Measurements from ENCODE around the gene SLC35E1. TPM values are rescaled to one million over a fixed set of nuclear protein-coding genes. Genes with fewer than 3 reads are reported as not detected.
"Not testable (repeated sequence)": the region's sequence is repeated elsewhere in the genome, so short reads cannot be mapped to it uniquely, and the experiment has no call there.

Gene SLC35E1
- total RNA-seq, 1 experiment from 2014 or later = 61.0 TPM

DNA sequence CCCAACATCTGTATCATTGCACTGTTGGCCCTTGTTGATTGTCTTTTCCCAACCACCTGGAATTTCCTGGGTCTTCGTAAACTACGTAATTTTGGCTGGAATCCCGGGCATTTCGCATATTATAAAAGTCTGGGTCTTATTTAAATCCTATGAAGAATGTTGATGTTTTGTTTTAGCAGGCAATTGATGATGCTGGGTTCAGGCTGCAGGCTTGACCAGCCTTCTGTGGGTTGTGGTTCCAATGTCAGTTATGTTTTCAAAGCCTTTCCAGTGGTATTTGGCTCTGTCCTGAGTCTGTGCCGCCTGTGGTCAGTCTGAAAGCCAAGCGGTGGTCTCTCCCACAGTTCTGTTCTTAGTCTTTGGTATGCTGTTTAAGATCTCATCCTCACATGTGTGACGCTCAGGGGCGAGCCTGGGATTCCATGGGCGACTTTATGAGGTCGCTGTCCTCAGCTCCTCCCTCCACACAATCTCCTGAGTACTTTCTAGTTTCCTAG, 12.4 kb downstream of the SLC35E1 start:
- Histone ChIP-seq H3K79me2 (ENCODE audit: low read depth) (peaks cover 14% of the 10 kb centered on the region; the same call in 1 of the 2 replicates), H3K4me1 (replicated peaks; ENCODE audit: insufficient read depth) (peaks cover 6% of the 10 kb centered on the region), H3K27ac (no peak overlapping the region), H4K20me1 (ENCODE audit: insufficient read depth) (peaks cover 18% of the 10 kb centered on the region), H2AFZ (no peak overlapping the region), H3K4me3 (no peak overlapping the region), H3K9me3 (ENCODE audit: insufficient read depth, low read depth) (no peaks in the 10 kb centered on the region), H3K27me3 (ENCODE audit: insufficient read depth, low read depth) (no peaks in the 10 kb centered on the region), H3K4me2 (no peak overlapping the region), H3K9me2 (ENCODE audit: insufficient read depth) (no peaks in the 10 kb centered on the region), H3K36me3 (ENCODE audit: low read depth) (0 out of 2 replicates have a peak, but pooled peaks cover 13% of the 10 kb centered on the region), H3F3A (ENCODE audit: insufficient read depth, low read depth) (peaks cover 11% of the 10 kb centered on the region)
- intact Hi-C loops (cut with micrococcal nuclease; ENCODE audit: unreplicated experiment) = no loop called here
- CTCF ChIA-PET = no interaction called here
- DNase-seq = no peak
- POLR2A ChIA-PET (ENCODE audit: unreplicated experiment) = interaction anchor here (0.6 kb wide), 1 partner anchor 1108 kb away, joined by 5 read pairs; no protein-coding TSS in a partner anchor
- TF ChIP-seq EZH2 (IDR thresholded peaks at IDR 0.05; ENCODE audit: low read depth) = no peak
- TF ChIP-seq, protein P1, sequence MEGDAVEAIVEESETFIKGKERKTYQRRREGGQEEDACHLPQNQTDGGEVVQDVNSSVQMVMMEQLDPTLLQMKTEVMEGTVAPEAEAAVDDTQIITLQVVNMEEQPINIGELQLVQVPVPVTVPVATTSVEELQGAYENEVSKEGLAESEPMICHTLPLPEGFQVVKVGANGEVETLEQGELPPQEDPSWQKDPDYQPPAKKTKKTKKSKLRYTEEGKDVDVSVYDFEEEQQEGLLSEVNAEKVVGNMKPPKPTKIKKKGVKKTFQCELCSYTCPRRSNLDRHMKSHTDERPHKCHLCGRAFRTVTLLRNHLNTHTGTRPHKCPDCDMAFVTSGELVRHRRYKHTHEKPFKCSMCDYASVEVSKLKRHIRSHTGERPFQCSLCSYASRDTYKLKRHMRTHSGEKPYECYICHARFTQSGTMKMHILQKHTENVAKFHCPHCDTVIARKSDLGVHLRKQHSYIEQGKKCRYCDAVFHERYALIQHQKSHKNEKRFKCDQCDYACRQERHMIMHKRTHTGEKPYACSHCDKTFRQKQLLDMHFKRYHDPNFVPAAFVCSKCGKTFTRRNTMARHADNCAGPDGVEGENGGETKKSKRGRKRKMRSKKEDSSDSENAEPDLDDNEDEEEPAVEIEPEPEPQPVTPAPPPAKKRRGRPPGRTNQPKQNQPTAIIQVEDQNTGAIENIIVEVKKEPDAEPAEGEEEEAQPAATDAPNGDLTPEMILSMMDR (conservative IDR thresholded peaks at IDR 0.05) = no peak
- no TSS peak for BruUV-seq (replicated peaks)

DNA sequence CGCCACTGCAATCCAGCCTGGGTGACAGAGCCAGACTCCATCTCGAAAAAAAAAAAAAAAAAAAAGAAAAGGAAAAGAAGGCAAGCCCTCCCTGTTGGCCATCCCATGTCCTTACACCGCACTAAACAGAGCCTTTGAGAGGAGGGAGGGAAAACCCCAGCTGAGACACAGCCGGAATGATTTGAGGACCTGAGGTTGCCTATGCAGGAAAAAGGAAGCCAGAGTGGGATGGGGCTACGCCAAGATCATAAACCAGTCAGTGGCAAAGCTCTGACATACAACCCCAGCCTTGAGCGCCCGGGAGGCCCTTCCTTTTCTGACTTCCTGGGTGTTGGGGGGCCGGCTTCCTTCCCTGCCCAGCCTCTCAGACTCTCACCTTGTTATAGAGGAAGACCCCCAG, 17.4 kb downstream of the SLC35E1 start:
- Histone ChIP-seq H4K20me1 (ENCODE audit: insufficient read depth) (peaks cover 13% of the 10 kb centered on the region), H3K9me2 (ENCODE audit: insufficient read depth) (no peaks in the 10 kb centered on the region), H3K27me3 (ENCODE audit: insufficient read depth, low read depth) (no peaks in the 10 kb centered on the region), H3K9me3 (ENCODE audit: insufficient read depth, low read depth) (no peaks in the 10 kb centered on the region), H3F3A (ENCODE audit: insufficient read depth, low read depth) (peaks cover 24% of the 10 kb centered on the region), H2AFZ (no peak overlapping the region), H3K36me3 (ENCODE audit: low read depth) (peaks cover 13% of the 10 kb centered on the region), H3K4me2 (no peak overlapping the region), H3K4me1 (replicated peaks; ENCODE audit: insufficient read depth) (no peaks in the 10 kb centered on the region), H3K4me3 (no peak overlapping the region), H3K79me2 (ENCODE audit: low read depth) (0 out of 2 replicates have a peak, but pooled peaks cover 4% of the 10 kb centered on the region), H3K27ac (no peak overlapping the region)
- no peak for DNase-seq
- intact Hi-C loops (cut with micrococcal nuclease; ENCODE audit: unreplicated experiment) = no loop called here
- TF ChIP-seq, protein P1 (conservative IDR thresholded peaks at IDR 0.05) = no peak
- no peak for TF ChIP-seq EZH2 (IDR thresholded peaks at IDR 0.05; ENCODE audit: low read depth)
- ChIA-PET POLR2A (ENCODE audit: unreplicated experiment) (no interaction called here), CTCF (no interaction called here)
- BruUV-seq (replicated peaks) = no TSS peak

- POLR2A ChIA-PET (ENCODE audit: unreplicated experiment) = not testable (repeated sequence)
Observed at GRCh38 chr19:16551902-16552301, 20.3 kb downstream of the SLC35E1 start.

GRCh38 chr19:16548956-16549355, 23.3 kb downstream of the SLC35E1 start:
- Histone ChIP-seq H3K4me2 (no peak overlapping the region), H3K9me2 (ENCODE audit: insufficient read depth) (no peaks in the 10 kb centered on the region), H2AFZ (no peak overlapping the region), H3K36me3 (ENCODE audit: low read depth) (peaks cover 13% of the 10 kb centered on the region), H3K4me3 (no peak overlapping the region), H3K9me3 (ENCODE audit: insufficient read depth, low read depth) (no peaks in the 10 kb centered on the region), H3K27ac (peak overlapping the region; percentile 7), H4K20me1 (ENCODE audit: insufficient read depth) (peaks cover 7% of the 10 kb centered on the region), H3K4me1 (replicated peaks; ENCODE audit: insufficient read depth) (peaks cover under 1% of the 10 kb centered on the region; the same call in 1 of the 2 replicates), H3K27me3 (ENCODE audit: insufficient read depth, low read depth) (no peaks in the 10 kb centered on the region), H3K79me2 (ENCODE audit: low read depth) (peaks cover 8% of the 10 kb centered on the region), H3F3A (ENCODE audit: insufficient read depth, low read depth) (peaks cover 40% of the 10 kb centered on the region)
- ChIA-PET POLR2A (ENCODE audit: unreplicated experiment) (no interaction called here), CTCF (no interaction called here)
- intact Hi-C loops (cut with micrococcal nuclease; ENCODE audit: unreplicated experiment) = no loop called here
- BruUV-seq (replicated peaks) = no TSS peak
- DNase-seq = no peak
- TF ChIP-seq, protein P1 (conservative IDR thresholded peaks at IDR 0.05) = no peak
- TF ChIP-seq EZH2 (IDR thresholded peaks at IDR 0.05; ENCODE audit: low read depth) = no peak

More at GRCh38 chr19:16551902-16552301, 20.3 kb downstream of the SLC35E1 start:
- H3K4me1 ChIP-seq (replicated peaks; ENCODE audit: insufficient read depth); intact Hi-C loops (cut with micrococcal nuclease; ENCODE audit: unreplicated experiment); H2AFZ ChIP-seq; CTCF ChIA-PET; H3K4me2 ChIP-seq; H3K27ac ChIP-seq; H3K9me2 ChIP-seq (ENCODE audit: insufficient read depth); H3K27me3 ChIP-seq (ENCODE audit: insufficient read depth, low read depth); BruUV-seq (replicated peaks); H3K79me2 ChIP-seq (ENCODE audit: low read depth); H3K4me3 ChIP-seq; H3K9me3 ChIP-seq (ENCODE audit: insufficient read depth, low read depth); DNase-seq: not testable (repeated sequence)
- H3K36me3 ChIP-seq (ENCODE audit: low read depth) = peaks cover 13% of the 10 kb centered on the region
- H3F3A ChIP-seq (ENCODE audit: insufficient read depth, low read depth) = peaks cover 40% of the 10 kb centered on the region
- peaks cover 13% of the 10 kb centered on the region for H4K20me1 ChIP-seq (ENCODE audit: insufficient read depth)
